ENCODE data around the gene STAG2.
"Not testable (repeated sequence)": the region's sequence is repeated elsewhere in the genome, so short reads cannot be mapped to it uniquely, and the experiment has no call there.

STAG2 gene

DNA sequence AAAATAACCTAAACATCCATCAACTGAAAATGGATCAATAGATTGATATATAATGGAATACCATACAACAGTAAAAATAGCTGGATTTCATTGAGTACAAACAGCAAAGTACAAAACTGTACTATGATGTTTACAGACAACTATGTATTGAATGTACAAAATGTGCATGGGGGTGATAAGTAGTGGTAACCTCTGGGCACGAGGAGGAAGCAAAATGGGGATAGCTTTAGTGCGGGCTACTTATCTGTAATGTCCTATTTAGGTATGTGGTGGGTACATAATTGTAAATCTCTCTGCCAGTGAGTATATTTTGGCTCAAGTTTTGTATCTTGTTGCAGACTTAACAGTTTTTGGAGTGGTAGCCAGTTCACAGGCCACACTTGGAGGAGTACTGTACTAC is 123.6 kb downstream of the STAG2 start:
- H3K4me3 ChIP-seq (ENCODE audit: low read depth, low read length) = no peak overlapping the region
- TF ChIP-seq, protein P1, sequence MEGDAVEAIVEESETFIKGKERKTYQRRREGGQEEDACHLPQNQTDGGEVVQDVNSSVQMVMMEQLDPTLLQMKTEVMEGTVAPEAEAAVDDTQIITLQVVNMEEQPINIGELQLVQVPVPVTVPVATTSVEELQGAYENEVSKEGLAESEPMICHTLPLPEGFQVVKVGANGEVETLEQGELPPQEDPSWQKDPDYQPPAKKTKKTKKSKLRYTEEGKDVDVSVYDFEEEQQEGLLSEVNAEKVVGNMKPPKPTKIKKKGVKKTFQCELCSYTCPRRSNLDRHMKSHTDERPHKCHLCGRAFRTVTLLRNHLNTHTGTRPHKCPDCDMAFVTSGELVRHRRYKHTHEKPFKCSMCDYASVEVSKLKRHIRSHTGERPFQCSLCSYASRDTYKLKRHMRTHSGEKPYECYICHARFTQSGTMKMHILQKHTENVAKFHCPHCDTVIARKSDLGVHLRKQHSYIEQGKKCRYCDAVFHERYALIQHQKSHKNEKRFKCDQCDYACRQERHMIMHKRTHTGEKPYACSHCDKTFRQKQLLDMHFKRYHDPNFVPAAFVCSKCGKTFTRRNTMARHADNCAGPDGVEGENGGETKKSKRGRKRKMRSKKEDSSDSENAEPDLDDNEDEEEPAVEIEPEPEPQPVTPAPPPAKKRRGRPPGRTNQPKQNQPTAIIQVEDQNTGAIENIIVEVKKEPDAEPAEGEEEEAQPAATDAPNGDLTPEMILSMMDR (IDR thresholded peaks at IDR 0.05; ENCODE audit: borderline replicate concordance, insufficient read depth, low read depth, low read length) = no peak

DNA sequence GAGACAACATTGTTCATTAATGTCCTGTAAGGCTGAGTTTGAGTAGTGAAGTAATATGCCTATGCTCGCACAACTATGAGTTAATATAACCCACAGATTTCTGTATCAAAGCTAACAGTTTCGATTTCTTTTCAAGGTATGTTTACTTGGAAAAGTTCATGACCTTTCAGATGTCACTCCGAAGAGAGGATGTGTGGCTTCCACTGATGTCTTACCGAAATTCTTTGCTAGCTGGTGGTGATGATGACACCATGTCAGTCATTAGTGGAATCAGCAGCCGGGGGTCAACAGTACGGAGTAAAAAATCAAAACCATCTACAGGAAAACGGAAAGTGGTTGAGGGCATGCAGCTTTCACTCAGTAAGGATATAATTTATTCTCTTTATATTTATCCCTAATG is 124.9 kb downstream of the STAG2 start:
- TF ChIP-seq, protein P1 (IDR thresholded peaks at IDR 0.05; ENCODE audit: borderline replicate concordance, insufficient read depth, low read depth, low read length) = no peak

DNA sequence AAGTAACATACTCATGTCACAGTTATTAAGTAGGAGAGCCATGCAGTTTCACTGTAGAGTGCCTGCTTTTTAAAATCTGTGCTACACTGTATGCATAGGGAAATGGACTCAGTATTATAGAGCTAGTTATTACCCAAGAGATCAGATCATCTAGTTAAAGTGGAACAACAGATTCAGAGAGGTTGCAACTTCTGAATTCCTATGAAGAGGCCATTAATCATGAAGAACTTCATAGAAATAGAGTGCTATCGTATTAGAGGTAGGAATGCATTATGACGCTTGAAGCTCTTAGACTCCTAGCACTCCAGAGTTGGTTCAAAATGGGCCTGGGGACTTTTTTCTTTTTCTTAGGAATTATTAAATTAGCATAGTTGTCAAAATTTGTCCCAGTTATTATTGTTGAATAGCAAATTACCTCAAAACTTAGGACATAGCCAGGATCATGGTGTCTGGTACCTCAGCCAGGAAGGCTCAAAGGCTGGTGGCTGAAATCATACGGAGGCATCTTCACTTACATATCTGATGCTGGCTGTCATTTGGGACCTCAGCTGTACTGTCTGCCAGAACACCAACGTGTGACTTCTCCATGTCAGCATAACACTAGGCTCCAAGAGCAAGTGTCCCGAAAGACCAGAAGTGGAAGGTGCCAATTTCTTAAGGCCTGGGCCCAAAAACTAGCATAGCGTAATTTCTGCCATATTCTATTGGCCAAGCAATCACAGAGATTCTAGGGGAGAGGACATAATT is 125.7 kb downstream of the STAG2 start:
- H3K4me3 ChIP-seq (ENCODE audit: low read depth, low read length) = no peak overlapping the region
- TF ChIP-seq, protein P1 (IDR thresholded peaks at IDR 0.05; ENCODE audit: borderline replicate concordance, insufficient read depth, low read depth, low read length) = no peak

More for the DNA sequence above, 124.9 kb downstream of the STAG2 start:
- no peak overlapping the region for H3K4me3 ChIP-seq (ENCODE audit: low read depth, low read length)

DNA sequence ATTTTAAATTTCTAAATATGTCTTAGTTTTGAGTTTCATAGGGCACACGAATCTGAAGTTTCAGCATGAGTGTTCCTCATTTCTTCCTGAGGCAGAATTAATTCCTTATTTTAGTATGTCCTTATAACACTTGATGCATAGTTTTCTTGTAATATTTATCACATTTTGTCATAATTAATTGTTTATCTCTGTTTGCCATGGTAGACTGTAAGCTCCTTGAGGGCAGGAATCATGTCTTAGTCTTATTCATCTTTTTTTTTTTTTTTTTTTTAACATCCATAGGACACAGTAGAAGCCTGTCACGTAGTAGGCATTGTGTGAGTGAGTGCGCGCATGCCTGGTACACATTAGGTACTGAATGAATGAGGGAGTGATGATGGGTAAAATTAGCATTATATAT is 131.7 kb downstream of the STAG2 start:
- no peak overlapping the region for H3K4me3 ChIP-seq (ENCODE audit: low read depth, low read length)
- TF ChIP-seq, protein P1 (IDR thresholded peaks at IDR 0.05; ENCODE audit: borderline replicate concordance, insufficient read depth, low read depth, low read length) = no peak

DNA sequence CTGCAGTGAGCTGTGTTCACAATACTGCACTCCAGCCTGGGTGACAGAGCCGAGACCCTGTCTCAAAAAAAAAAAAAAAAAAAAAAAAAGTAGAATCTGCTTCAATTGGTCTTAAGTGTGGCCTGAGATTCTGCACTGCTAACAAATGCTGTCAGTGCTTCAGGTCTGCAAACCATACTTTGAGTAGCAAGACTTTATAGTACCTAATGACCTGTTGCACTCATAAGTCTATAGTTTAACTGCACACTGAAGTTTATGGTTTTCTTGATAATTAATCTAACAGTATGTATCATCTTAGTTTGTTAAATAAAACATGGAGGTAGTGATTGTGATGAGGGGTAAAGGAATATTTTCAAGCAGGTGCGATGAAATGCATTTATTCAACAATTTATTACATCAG is 135.6 kb downstream of the STAG2 start:
- TF ChIP-seq, protein P1 (IDR thresholded peaks at IDR 0.05; ENCODE audit: borderline replicate concordance, insufficient read depth, low read depth, low read length) = no peak
- no peak overlapping the region for H3K4me3 ChIP-seq (ENCODE audit: low read depth, low read length)

DNA sequence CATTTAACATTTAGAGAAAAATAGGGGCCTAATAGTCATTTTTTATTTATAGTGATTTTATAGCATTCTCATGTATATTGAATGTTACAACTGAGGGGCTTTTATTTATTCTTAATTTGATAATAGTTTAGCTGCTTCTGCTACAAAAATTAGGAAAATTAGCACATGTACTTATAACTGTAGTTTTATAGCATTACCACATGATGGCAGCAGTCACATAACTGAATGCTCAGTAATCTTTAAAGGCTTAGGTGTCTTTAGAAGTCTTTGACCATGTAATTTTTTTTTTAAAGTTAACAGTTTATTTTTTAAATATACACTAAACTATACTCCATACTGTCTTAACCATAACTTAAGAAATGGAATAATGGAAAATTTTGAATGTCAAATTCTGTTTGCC is 136.6 kb downstream of the STAG2 start:
- H3K4me3 ChIP-seq (ENCODE audit: low read depth, low read length) = no peak overlapping the region
- TF ChIP-seq, protein P1 (IDR thresholded peaks at IDR 0.05; ENCODE audit: borderline replicate concordance, insufficient read depth, low read depth, low read length) = peak; percentile 26; the same call in 1 of the 2 replicates

DNA sequence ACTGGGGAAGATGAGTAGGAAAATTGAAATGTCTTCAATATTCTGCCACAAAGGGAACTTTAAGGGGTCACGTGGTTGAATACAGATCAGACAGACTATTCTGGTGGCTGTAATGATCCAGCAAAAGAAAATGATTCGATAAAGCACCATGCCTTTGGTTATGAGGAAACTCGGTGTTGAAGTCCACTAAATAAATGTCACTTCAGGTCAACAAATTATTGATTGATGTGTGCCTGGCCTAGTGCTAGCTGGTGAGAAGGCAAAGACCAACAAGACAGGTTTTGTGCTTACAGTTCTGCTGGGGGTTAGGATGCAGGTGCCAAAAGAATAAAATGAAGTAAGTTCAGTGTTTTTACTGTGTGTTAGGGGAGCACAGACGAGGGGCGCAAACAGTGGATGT is 142.5 kb downstream of the STAG2 start:
- H3K4me3 ChIP-seq (ENCODE audit: low read depth, low read length) = no peak overlapping the region
- TF ChIP-seq, protein P1 (IDR thresholded peaks at IDR 0.05; ENCODE audit: borderline replicate concordance, insufficient read depth, low read depth, low read length) = no peak

DNA sequence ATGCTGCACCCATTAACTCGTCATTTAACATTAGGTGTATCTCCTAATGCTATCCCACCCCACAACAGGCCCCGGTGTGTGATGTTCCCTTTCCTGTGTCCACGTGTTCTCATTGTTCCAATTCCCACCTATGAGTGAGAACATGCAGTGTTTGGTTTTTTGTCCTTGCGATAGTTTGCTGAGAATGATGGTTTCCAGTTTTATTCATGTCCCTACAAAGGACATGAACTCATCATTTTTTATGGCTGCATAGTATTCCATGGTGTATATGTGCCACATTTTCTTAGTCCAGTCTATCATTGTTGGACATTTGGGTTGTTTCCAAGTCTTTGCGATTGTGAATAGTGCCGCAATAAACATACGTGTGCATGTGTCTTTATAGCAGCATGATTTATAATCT is 143.0 kb downstream of the STAG2 start:
- not testable (repeated sequence) for H3K4me3 ChIP-seq (ENCODE audit: low read depth, low read length)

All from GM12875 (cell line).